HG02610 (cell line): Measurements from ENCODE around the gene SCO1.
A peak's percentile ranks its signal among the peaks of the same experiment; 100 is the strongest.

ENCODE experiments used
- ATAC-seq: cut with Tn5 transposase; IDR thresholded peaks from one replicate; pipeline ENCODE4 v1.9.1; 2021; ENCODE audit warnings: mild to moderate bottlenecking, moderate library complexity; ENCODE audit not compliant: unreplicated experiment

The SCO1 gene

GRCh38 chr17:10657148-10657547 lies 40.2 kb downstream of the SCO1 start, which contains the start of gene MYH3:
MYH3 (minus strand) TSS chr17:10657309; CDS start chr17:10655064, 2,245 bp downstream.
- no peak for ATAC-seq

GRCh38 chr17:10653987-10654386 lies 43.3 kb downstream of the SCO1 start:
- ATAC-seq, result no peak

- ATAC-seq, result no peak
These were observed 44.2 kb downstream of the SCO1 start for GRCh38 chr17:10652984-10653659.

GRCh38 chr17:10651927-10652326 lies 45.4 kb downstream of the SCO1 start:
- no peak for ATAC-seq

- no peak for ATAC-seq
These were observed 47.7 kb downstream of the SCO1 start for GRCh38 chr17:10649602-10650001.

GRCh38 chr17:10648956-10649355 lies 48.4 kb downstream of the SCO1 start:
- no peak for ATAC-seq

- ATAC-seq, result no peak
These were observed 49.0 kb downstream of the SCO1 start for GRCh38 chr17:10648381-10648780.

- ATAC-seq, result no peak
These were observed 50.8 kb downstream of the SCO1 start for GRCh38 chr17:10646392-10646990.

GRCh38 chr17:10640475-10640874 lies 56.9 kb downstream of the SCO1 start:
- no peak for ATAC-seq

GRCh38 chr17:10638151-10638550 lies 59.2 kb downstream of the SCO1 start:
- no peak for ATAC-seq

- no peak for ATAC-seq
These were observed 62.0 kb downstream of the SCO1 start for GRCh38 chr17:10635290-10635689.

GRCh38 chr17:10633738-10634379 lies 63.5 kb downstream of the SCO1 start:
- ATAC-seq, result peak; percentile 96

GRCh38 chr17:10631701-10632100 lies 65.6 kb downstream of the SCO1 start:
- ATAC-seq, result no peak

GRCh38 chr17:10631048-10631700 lies 66.2 kb downstream of the SCO1 start:
- no peak for ATAC-seq

- ATAC-seq, result no peak
These were observed 67.6 kb downstream of the SCO1 start for GRCh38 chr17:10629706-10630105.

- ATAC-seq, result no peak
These were observed 68.6 kb downstream of the SCO1 start for GRCh38 chr17:10628756-10629155.

GRCh38 chr17:10626390-10626789 lies 70.9 kb downstream of the SCO1 start:
- no peak for ATAC-seq

- ATAC-seq, result no peak
These were observed 72.4 kb downstream of the SCO1 start for GRCh38 chr17:10624969-10625368.

GRCh38 chr17:10623737-10624338 lies 73.5 kb downstream of the SCO1 start:
- no peak for ATAC-seq

GRCh38 chr17:10622617-10623485 lies 74.5 kb downstream of the SCO1 start:
- ATAC-seq, result no peak
